Superior temporal gyrus (tissue), 1 donor: ENCODE results near the gene EAF1.
"Not testable (repeated sequence)": the region's sequence is repeated elsewhere in the genome, so short reads cannot be mapped to it uniquely, and the experiment has no call there.

Source experiments
- DNase-seq: peaks from one replicate; pipeline ENCODE4 v3.0.0-alpha.2; 2016; ENCODE audit errors: extremely low spot score

Gene EAF1

DNA sequence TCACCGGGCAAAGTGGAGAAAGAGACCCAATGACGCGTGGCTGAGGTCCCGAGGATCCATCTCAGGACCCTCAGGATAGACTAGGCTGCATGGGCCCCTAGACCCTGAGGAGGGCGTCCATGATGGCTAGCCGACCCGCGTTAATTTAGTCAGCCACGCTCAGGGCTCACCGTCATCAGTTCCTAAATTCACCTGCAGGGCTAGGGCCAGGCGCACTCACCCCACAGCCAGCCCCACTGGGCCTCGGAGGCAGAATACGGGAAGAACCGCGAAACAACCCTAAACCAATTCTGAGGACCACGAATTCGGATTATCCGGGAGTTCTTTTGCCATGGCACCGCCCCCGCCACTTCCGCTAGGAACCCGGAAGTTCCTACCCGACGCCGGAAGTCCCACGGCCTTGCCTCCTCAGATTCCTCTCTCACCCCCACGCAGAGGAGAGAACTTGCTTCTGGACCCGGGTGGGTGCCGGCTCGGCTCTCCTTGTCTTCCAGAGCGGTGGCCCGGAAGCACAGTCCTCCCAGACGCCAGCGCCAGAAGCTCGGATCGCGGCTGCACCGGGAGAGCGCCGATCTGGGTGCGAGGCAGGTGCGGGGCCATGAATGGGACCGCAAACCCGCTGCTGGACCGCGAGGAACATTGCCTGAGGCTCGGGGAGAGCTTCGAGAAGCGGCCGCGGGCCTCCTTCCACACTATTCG lies at the start of gene EAF1, which contains the start of gene METTL6:
Gene EAF1 (plus strand): TSS at position 417 of the 699 bp plus-strand sequence. CDS start 182 bp downstream, at position 599.
Gene METTL6 (minus strand): TSS at position 363 of the 699 bp plus-strand sequence. CDS start 1,033 bp downstream, outside the sequence.
- peak; percentile 91 for DNase-seq

- peak; percentile 99 for DNase-seq
Measured at GRCh38 chr3:15377961-15378791, 49.2 kb upstream of the EAF1 start.

- no peak for DNase-seq
Measured at GRCh38 chr3:15380980-15381890, 46.2 kb upstream of the EAF1 start.

- no peak for DNase-seq
Measured at GRCh38 chr3:15382405-15382923, 44.9 kb upstream of the EAF1 start.

DNA sequence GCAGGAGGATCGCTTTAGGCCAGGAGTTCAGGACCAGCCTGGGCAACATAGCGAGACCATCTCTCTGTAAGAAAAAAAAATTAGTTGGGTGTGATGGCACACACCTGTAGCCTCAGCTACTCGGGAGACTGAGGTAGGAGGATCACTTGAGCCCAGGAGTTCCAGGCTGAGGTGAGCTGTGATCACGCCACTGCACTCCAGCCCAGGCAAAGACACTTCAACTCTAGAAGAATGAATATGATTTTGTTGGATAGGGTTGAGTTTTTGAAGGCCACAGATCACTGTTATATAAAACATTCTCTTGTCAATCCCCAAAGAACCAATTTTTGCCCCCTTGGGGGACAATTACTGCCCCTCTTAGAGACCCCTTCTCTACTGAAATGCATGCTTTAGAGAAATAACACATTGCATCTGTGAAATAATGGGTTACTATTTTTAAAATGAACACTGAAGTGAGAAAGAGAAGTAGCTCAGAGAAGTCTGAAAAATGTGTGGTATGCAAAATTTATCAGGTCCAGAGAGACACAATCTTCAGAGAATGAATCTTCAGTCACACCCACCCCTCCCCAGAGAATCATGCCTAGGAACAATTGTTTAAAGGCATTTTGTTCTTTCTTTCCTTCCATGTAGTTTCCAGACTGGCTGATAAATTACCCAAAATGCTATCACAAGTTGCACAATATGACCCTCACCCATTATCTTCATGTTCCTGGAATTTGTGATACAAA lies 42.7 kb upstream of the EAF1 start:
- DNase-seq, result no peak

- DNase-seq, result not testable (repeated sequence)
Measured at GRCh38 chr3:15385238-15385695, 42.1 kb upstream of the EAF1 start.

- no peak for DNase-seq
Measured at GRCh38 chr3:15385901-15386653, 41.3 kb upstream of the EAF1 start.

GRCh38 chr3:15386654-15386955 lies 40.8 kb upstream of the EAF1 start:
- not testable (repeated sequence) for DNase-seq

DNA sequence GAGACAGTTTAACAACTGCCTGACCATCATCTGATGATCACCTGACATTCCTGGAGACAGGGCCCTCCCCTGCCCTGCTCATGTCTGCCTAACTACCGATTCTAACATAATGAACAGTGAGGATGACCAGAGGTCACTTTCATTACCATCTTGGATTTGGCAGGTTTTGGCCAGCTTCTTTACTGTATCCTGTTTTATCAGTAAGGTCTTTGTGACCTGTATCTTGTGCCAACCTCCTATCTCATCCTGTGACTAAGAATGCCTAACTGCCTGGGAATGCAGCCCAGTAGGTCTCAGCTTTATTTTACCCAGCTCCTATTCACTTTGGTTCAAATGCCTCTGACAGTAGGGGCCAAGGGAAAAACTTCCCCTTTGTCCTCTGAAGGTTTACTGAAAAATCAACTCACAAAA lies 40.2 kb upstream of the EAF1 start:
- no peak for DNase-seq

DNA sequence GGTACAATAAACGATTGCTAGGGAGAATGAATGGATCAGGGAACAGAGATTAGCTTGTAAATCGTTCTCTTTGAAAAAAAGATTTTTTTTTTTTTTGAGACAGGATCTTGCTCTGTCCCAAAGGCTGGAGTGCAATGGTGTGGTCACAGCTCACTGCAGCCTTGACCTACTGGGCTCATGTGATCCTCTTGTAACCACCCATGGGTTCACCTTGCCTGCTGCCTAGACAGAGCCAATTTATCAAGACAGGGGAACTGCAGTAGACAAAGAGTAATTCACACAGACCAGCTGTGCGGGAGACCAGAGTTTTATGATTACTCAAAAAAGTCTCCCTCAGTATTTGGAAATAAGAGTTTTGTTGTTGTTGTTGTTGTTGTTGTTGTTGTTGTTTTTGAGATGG lies 39.7 kb upstream of the EAF1 start:
- no peak for DNase-seq

DNA sequence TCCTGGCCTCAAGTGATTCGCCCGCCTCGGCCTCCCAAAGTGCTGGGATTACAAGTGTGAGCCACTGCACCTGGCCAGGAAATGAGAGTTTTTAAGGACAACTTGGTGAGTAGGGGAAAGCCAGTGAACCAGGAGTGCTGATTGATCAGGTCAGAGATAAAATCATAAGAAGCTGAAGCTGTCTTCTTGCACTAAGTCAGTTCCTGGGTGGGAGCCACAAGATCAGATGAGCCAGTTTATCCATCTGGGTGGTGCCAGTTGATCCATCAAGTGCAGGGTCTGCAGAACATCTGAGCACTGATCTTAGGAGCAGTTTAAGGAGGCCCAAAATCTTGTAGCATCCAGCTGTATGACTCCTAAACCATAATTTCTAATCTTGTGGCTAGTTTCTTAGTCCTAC lies 39.1 kb upstream of the EAF1 start:
- DNase-seq, result not testable (repeated sequence)

DNA sequence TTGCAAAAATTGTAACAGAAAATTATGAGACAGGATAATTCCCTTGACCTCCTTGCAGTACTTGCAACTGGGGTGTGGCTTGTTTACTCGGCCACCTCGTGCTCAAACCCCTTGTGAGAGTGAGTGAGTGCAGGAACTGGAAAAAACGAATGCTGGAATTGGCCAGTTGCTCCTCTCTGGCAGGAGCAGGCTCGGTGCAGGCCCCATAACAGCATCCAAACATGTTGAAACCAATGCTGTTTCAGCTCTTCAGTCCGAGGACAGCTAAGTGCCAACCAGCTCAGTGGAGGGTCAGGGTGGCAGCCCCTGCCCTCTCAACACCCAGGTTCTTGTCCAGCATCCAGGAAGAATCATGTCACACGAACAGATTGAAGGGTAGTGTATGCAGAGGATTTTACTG lies 36.9 kb upstream of the EAF1 start:
- DNase-seq, result no peak

- DNase-seq, result no peak
Measured at GRCh38 chr3:15391007-15391406, 36.4 kb upstream of the EAF1 start.

- not testable (repeated sequence) for DNase-seq
Measured at GRCh38 chr3:15393252-15393651, 34.1 kb upstream of the EAF1 start.

GRCh38 chr3:15398731-15399133 lies 28.7 kb upstream of the EAF1 start:
- DNase-seq, result not testable (repeated sequence)

- no peak for DNase-seq
Measured at GRCh38 chr3:15399970-15400369, 27.4 kb upstream of the EAF1 start.

- DNase-seq, result no peak
Measured at GRCh38 chr3:15401936-15402335, 25.5 kb upstream of the EAF1 start.

GRCh38 chr3:15403495-15403894 lies 23.9 kb upstream of the EAF1 start:
- DNase-seq, result no peak

GRCh38 chr3:15403965-15404364 lies 23.4 kb upstream of the EAF1 start:
- DNase-seq, result no peak

DNA sequence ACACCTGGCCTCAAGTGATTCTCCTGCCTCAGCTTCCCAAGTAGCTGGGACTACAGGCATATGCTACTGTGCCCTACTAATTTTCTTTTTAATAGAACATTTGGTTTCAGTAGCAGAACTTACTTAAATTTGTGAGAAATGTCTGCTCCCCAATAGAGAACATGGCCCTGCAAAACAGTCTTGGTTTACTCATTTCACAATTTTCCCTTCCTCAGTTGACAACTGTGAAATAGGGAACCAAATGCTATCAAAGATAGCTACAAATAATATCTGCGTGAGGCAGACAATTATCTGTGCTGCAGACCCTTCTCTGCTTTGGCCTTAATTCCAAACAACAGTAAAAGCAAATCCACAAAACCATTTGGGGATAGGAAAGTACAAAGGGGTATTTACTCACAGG lies 22.6 kb upstream of the EAF1 start:
- no peak for DNase-seq
